ENCODE results near the gene AKR1E2.

The AKR1E2 gene

DNA sequence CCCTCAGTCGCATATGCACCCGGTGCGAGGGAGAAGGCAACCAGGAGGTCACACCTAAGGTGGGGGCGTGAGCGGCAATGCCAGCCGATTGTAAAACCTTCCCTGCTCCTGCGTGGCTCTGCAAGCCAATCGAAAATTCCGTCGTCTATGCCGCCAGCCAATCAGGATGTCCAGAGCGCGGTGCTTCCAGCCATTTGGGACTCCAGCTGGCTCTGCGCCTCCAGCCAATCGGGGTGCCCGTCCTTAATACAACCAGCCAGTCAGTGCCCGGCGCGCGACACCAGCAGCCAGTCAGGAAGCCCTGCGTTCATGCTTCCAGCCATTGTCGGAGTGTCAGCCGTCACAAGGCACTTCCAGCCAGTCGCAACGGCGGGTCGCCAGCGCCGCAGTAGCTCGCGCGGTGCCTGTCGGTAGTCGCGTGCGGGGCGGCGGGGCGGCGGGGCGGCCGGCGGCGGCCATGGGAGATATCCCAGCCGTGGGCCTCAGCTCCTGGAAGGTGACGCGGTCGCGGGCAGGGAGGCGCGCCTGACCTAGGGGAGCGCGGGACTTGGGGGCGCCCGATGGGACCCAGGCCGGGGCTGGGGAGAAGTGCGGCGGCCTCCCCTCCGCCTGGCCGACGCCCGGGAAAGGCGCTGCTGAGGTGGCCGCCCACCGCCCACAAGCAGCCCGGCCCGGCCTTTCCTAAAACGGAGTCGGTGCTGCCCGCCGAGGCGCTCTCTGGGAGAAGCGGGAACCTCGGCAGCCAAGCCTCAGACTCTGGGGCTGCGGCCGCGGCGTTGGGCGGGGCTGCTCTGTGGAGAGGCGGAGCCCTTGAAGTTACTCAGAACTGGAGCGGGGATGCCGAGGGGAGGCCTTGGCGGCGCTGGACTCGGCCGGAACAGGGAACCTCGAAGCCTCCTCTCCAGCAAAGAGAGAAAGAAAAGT lies at the start of gene AKR1E2:
Gene AKR1E2, plus strand, starts transcription at position 340 of the 924 bp plus-strand sequence. Its CDS starts 118 bp downstream, at position 458.
- peak; percentile 33 to 68 for DNase-seq (ENCODE audit: low read depth in 1 of 2, low spot score in 1 of 2)

GRCh38 chr10:4776234-4776638 lies 49.8 kb upstream of the AKR1E2 start:
- no peak for DNase-seq (ENCODE audit: low read depth in 1 of 2, low spot score in 1 of 2)

DNA sequence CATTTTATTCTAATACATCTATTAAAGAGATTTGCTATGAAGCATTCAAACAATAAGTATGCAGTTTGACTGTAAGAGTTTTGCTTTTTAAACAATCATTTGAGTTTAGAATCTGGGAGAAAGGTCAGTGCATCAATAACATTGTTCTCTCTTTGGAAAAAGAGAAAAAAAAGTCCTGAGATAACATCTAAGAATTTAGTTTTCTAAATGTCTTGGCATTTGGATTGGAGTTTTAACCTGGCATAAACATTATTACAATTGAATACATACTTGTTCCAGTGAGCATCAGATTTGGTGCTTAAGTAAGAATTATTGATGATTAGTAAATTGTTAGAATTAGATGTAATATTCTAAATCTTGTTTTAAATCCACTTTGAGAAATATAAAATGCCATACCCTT lies 47.2 kb upstream of the AKR1E2 start:
- DNase-seq (ENCODE audit: low read depth in 1 of 2, low spot score in 1 of 2) = no peak

DNA sequence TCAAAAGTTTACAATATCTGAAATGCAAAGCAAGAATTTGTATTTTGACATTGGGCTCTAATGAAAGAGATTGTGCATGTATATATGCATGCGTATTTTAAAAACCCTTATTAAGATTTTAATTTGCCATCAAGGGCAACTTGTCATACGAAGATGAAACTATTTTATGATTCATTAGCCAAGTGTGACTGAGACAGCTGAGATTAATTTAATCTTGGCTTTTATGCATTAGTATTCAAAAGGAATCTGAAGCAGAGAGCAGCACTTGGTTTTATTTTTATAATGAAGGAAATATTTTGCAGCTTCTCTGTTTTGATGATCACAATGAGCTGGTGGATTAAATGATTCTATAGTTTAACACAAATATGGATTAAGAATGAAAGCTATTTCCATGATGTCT lies 45.9 kb upstream of the AKR1E2 start:
- DNase-seq (ENCODE audit: low read depth in 1 of 2, low spot score in 1 of 2) = no peak

DNA sequence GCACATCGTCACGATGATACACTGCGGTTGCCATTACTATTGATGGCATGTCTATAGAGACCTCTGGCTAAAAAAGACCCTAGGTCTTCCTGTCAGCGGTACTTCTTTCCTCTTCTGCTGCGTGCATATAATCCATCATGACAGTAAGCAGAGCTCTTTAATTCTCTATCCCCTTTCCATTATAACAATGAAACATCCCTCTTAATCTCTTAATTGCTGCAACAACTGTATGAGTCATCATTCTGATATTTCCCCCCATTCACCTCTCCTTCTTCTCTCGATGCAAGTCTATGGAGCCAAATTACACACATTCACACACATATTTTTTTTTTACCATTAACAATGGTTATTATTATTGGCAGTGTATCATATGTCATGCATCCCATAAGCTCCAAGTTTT lies 45.2 kb upstream of the AKR1E2 start:
- no peak for DNase-seq (ENCODE audit: low read depth in 1 of 2, low spot score in 1 of 2)

DNA sequence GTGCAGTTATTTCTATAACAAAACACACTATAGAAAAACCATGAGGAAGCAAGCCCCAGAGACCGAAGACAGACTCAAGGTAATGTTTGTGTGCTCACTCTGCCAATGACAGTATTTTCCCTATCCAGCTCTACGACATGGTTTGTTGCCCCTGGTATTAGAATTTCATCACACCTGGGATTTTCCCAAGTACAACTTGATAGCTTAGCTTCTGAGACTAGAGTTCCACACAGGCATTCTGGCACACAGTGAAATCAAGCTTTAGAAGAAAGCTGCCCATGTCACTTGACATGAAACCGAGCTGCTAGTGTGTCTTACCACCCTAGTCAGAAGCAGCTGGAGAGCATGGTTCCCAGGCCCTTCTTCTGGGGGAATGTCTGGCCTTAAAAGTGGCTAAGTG lies 44.1 kb upstream of the AKR1E2 start:
- no peak for DNase-seq (ENCODE audit: low read depth in 1 of 2, low spot score in 1 of 2)

DNA sequence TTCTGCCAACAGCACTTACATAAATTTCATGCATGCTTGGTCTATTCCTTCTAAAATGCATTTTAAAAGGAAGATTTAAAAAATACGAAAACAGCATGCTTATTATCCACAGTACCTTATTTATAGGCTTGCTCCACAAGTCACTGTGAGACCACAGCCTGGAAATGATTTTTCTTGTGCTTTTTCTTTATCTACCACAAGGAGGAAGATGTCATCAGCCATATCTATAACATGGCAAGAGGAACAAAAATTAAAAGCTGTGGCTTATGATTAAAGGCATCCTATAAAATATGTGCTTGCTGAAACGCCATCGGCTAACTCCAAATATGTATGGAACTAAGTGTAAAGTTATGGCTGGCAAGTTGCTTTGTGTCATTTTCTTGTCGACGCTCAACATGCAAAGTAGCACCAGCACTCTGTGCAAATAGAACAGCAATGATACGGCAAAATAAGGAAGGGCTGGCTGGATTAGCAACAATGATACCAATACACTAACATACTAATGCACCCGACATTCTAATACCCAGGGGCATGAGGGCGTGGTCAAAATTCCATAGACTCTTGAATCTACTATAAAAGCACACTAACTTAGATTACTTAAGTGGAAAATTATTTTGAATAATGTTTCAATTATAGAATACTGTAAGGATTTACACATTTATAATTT lies 41.2 kb upstream of the AKR1E2 start:
- DNase-seq (ENCODE audit: low read depth in 1 of 2, low spot score in 1 of 2) = no peak

DNA sequence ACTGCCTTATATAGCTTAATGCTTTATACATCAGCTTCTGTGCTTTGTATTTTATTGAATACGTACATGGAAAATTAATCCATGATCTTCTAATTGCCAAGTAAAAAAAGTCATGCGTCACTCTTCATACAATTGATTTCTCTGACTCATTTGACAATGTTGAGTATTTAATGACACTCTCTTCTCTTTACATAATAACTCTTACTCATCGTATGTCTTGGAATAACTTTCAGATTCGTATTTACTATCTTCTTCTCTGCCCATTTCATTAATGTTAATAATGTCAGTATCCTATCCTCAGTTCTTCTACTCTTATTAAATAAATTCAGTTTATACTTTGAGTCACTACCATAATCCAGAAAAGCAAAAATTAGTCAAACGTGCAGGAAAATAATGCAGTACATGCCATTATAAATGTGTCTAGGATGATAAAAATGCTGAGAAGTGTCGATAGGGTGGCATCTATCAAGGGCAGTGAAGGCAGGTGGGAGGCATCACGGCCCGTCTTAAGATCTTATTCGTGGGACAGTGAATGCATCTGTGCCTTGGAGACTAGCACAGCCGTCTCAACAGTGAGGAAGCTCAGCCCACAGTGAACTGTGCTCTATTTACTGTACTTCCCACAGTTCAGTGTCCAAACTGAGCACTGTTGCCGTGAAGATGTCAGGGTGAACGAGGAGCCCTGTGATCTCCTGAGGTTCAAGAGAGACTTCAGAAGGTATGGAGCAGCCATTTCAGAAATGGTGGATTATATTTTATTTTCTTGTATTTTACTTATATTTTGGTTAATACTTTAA lies 39.8 kb upstream of the AKR1E2 start:
- no peak for DNase-seq (ENCODE audit: low read depth in 1 of 2, low spot score in 1 of 2)

DNA sequence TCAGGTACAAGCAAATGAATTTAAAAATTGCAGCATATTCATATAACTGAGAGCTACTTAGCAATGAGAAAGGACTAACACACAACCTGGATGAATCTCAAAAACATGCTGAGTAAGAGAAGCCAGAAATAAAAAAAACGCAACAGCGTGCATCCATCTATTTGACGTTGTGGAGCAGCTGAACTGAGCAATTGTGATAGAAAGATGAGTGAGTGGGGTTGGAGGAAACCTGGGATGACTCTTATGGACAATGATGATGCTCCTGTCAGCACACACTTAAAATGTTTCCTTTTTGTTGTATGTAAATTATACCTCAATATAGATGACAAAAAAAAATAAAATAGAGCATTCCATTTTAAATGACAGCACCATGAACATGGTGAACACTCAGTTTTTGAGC lies 36.0 kb upstream of the AKR1E2 start:
- no peak for DNase-seq (ENCODE audit: low read depth in 1 of 2, low spot score in 1 of 2)

- no peak for DNase-seq (ENCODE audit: low read depth in 1 of 2, low spot score in 1 of 2)
Observed at GRCh38 chr10:4790922-4791321, 35.1 kb upstream of the AKR1E2 start.

DNA sequence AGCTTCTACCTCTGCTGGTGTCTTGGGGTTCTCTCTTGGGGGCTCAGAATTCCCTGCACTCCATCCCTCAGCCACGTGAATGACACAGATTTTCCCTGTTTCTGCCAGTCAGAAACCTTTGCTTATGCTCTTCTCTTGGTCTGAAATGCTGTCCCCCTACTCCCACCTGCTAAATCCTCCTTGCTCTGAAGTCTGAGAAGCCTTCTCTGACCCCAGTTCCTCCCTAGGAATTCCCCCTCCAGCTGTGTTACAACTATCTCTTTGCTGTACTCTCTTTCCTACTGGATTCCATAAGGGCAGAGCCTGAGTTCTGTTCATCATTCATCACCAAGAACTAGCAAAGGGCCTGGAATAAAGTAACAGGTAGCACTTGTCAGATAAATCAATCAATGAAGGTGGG lies 33.6 kb upstream of the AKR1E2 start:
- no peak for DNase-seq (ENCODE audit: low read depth in 1 of 2, low spot score in 1 of 2)

DNA sequence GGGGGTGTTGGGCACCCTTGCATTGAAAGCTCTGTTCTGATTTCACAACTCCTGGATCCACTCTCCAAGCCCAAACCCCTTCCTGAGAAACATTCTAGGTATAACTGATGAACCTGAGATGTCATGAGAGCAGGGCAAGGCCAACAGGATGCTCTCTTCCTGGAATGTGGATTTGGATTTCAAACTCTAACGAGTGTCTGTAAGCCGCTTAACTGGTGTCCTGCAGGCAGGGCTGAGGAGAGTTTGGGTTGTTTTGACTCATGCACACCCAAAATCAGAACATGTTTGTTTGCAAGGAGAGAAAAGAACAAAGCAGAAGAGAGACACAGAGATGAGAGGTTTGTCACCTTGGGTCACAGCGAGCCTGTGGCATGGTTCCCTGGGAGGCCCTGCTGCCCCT lies 24.6 kb upstream of the AKR1E2 start:
- DNase-seq (ENCODE audit: low read depth in 1 of 2, low spot score in 1 of 2) = no peak

GRCh38 chr10:4802711-4803487 lies 23.1 kb upstream of the AKR1E2 start:
- DNase-seq (ENCODE audit: low read depth in 1 of 2, low spot score in 1 of 2) = no peak

DNA sequence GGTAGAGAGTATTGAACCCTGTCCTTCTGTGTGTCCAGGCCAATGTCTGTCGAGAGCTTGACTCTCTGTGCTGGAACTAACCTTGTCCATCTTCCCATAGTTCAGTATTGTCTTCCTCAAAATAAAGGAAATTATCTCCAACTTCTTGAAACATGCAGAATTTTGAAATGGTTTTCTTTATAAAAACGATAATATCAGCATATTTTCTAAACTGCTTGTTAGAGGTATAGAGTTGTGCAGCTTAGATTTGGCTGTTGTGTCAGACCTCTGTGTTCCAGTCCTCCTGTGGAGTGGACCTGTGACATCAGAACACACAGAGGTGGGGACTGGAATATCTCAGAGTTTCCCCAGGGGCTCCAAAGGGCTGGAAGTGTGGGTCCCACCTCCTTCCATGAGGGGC lies 22.2 kb upstream of the AKR1E2 start:
- no peak for DNase-seq (ENCODE audit: low read depth in 1 of 2, low spot score in 1 of 2)

DNA sequence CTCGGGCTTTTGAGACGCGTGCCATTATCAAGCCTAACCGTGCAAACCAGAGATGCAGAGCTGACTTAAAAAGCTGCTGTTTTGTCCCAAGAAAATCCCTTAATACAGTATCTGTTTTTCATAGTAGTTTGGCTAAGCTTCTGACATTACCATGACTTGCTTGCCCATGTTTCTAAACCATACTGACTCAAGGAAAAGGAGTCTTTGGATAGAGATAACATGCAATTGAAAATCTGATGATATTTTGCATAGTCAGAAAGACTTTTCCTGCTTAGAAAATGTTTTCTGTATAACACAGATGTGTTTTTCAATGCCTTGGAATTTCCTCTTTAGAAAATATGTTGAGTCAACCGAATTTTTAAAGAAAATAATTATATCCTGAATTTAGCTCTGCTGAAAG lies 21.5 kb upstream of the AKR1E2 start:
- no peak for DNase-seq (ENCODE audit: low read depth in 1 of 2, low spot score in 1 of 2)

DNA sequence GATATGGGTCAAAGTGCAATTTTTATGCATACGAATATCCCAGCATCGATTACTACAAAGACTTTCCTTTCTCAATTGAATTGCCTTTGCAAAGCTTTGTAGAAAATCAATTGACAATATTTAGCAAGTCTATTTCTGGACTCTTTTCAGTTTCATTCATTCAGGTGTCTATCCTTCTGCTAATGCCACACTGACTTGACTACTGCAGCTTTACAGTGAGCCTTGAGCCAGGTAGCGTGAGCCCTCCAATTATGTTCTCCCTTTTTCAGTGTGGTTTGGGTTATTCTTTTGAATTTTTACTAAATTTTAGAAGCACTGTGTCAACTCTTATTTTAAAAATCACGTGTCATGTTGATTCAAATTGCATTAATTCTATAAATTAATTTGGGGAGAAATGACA lies 19.5 kb upstream of the AKR1E2 start:
- no peak for DNase-seq (ENCODE audit: low read depth in 1 of 2, low spot score in 1 of 2)

DNA sequence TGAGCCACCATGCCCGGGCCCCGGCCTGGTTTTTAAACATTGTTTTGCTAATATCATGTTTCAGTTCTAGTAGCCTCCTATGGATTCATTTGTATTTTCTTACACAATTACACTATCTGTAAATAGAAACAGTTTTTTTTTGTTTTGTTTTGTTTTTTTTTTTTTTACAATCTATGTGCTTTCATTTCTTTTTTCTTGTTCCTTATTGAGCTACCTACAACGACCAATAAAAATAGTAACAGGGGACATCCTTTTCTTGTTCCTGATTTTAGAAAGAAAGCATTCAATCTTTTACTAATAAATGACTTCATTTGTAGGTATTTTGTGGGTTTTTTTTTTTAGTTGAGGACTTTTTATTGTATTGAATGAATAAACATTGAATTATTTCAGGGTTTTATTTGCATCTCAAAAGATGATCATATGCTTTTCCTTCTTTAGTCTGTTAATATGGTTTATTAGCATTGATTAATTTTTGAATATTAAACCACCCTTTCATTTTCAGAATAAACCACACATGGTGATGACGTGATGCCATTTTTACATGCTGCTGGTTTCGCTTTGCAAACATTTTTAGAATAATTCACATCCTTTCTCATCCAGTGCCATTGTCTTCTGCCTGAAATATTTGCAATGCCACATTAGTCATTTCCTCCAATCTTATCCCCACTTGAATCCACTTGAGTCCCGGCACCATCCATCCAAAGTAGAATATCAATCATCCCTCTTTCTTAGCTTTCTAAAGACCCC lies 18.1 kb upstream of the AKR1E2 start:
- DNase-seq (ENCODE audit: low read depth in 1 of 2, low spot score in 1 of 2) = no peak

DNA sequence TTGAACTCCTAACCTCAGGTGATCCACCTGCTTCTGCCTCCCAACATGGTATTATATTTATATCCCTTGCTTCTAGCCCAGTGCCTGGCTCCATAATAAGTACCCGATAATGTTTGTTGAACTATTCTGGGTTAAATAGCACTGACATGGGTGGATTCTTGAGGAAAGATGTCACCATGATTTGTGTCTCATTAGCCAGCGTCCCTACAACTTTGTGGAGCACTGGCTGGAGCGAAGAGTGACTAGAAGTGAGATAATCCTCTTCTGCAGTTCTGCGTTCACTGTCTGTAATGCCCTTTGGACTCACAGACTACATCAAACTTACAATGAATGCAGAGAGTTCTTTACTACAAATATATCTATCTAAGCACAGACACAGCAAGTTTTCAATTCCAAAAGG lies 16.9 kb upstream of the AKR1E2 start:
- no peak for DNase-seq (ENCODE audit: low read depth in 1 of 2, low spot score in 1 of 2)

DNA sequence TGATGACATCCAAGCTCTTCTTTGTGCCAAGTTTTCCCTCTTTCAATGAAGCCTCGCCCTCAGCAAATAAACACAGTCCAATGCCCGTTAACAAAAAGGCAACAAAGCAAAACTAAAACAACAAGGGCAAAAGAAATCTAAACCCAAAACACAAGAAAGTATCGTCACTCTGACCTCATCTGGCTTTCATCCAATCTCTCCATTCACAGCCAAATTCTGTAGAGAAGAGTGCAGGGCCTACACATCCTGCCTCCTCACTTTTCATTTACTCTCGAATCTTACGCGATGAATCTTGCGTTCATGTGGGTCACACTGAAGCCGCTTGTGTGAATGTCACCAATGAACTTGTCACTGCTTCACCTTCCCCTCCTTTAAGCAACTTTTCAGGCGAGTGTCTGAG lies 15.9 kb upstream of the AKR1E2 start:
- no peak for DNase-seq (ENCODE audit: low read depth in 1 of 2, low spot score in 1 of 2)

DNA sequence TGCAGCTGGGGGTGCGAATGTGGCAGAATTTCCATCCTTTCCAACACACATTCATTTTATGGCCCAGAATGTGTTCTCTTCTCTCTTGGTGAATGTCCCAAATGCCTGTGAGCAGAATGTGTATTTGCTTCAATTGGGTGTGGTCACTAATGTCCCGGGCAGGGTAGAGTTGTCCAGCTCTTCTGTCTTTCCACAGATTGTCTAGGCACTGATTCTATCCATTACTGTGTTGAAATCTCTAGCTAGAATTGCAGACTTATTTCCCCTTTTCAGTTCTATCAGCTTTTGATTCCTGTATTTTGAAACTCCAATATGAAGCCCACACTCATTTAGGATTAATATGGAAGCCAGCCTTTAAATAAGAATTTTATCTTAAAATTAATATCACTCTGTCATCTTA lies 14.0 kb upstream of the AKR1E2 start:
- no peak for DNase-seq (ENCODE audit: low read depth in 1 of 2, low spot score in 1 of 2)
